ENCODE data around the gene CDK15.
"Not testable (repeated sequence)": the region's sequence is repeated elsewhere in the genome, so short reads cannot be mapped to it uniquely, and the experiment has no call there.

The CDK15 gene

GRCh38 chr2:201810604-201811003 is 4.3 kb downstream of the CDK15 start:
- not testable (repeated sequence) for H3K4me1 ChIP-seq (ENCODE audit: control insufficient read depth, insufficient read depth, low read length); H3K9me3 ChIP-seq (ENCODE audit: control insufficient read depth, insufficient read depth, low read length); H3K9ac ChIP-seq (ENCODE audit: low read depth, low read length); H3K27me3 ChIP-seq (ENCODE audit: control insufficient read depth, insufficient read depth, low read length); H3K36me3 ChIP-seq (ENCODE audit: control insufficient read depth, insufficient read depth, low read length); H3K4me3 ChIP-seq (ENCODE audit: low read depth, low read length)

GRCh38 chr2:201813996-201814760 is 7.8 kb downstream of the CDK15 start:
- Histone ChIP-seq H3K9ac (ENCODE audit: low read depth, low read length) (no peak overlapping the region), H3K4me1 (ENCODE audit: control insufficient read depth, insufficient read depth, low read length) (no peaks in the 10 kb centered on the region), H3K27me3 (ENCODE audit: control insufficient read depth, insufficient read depth, low read length) (no peaks in the 10 kb centered on the region), H3K9me3 (ENCODE audit: control insufficient read depth, insufficient read depth, low read length) (no peaks in the 10 kb centered on the region), H3K36me3 (ENCODE audit: control insufficient read depth, insufficient read depth, low read length) (no peaks in the 10 kb centered on the region), H3K4me3 (ENCODE audit: low read depth, low read length) (no peak overlapping the region)

GRCh38 chr2:201816657-201817575 is 10.6 kb downstream of the CDK15 start:
- Histone ChIP-seq H3K36me3 (ENCODE audit: control insufficient read depth, insufficient read depth, low read length) (no peaks in the 10 kb centered on the region), H3K4me1 (ENCODE audit: control insufficient read depth, insufficient read depth, low read length) (no peaks in the 10 kb centered on the region), H3K4me3 (ENCODE audit: low read depth, low read length) (no peak overlapping the region), H3K9ac (ENCODE audit: low read depth, low read length) (no peak overlapping the region), H3K27me3 (ENCODE audit: control insufficient read depth, insufficient read depth, low read length) (no peaks in the 10 kb centered on the region), H3K9me3 (ENCODE audit: control insufficient read depth, insufficient read depth, low read length) (no peaks in the 10 kb centered on the region)

- H3K36me3 ChIP-seq (ENCODE audit: control insufficient read depth, insufficient read depth, low read length): no peaks in the 10 kb centered on the region
- no peaks in the 10 kb centered on the region for H3K9me3 ChIP-seq (ENCODE audit: control insufficient read depth, insufficient read depth, low read length)
- no peak overlapping the region for H3K4me3 ChIP-seq (ENCODE audit: low read depth, low read length)
- H3K4me1 ChIP-seq (ENCODE audit: control insufficient read depth, insufficient read depth, low read length): no peaks in the 10 kb centered on the region
- no peak overlapping the region for H3K9ac ChIP-seq (ENCODE audit: low read depth, low read length)
- H3K27me3 ChIP-seq (ENCODE audit: control insufficient read depth, insufficient read depth, low read length): no peaks in the 10 kb centered on the region
Measured at GRCh38 chr2:201820383-201821007, 14.2 kb downstream of the CDK15 start.

GRCh38 chr2:201821080-201821479 is 14.7 kb downstream of the CDK15 start:
- H3K36me3 ChIP-seq (ENCODE audit: control insufficient read depth, insufficient read depth, low read length): no peaks in the 10 kb centered on the region
- no peaks in the 10 kb centered on the region for H3K27me3 ChIP-seq (ENCODE audit: control insufficient read depth, insufficient read depth, low read length)
- H3K4me3 ChIP-seq (ENCODE audit: low read depth, low read length): no peak overlapping the region
- no peaks in the 10 kb centered on the region for H3K4me1 ChIP-seq (ENCODE audit: control insufficient read depth, insufficient read depth, low read length)
- no peak overlapping the region for H3K9ac ChIP-seq (ENCODE audit: low read depth, low read length)
- H3K9me3 ChIP-seq (ENCODE audit: control insufficient read depth, insufficient read depth, low read length): no peaks in the 10 kb centered on the region

- H3K9ac ChIP-seq (ENCODE audit: low read depth, low read length): no peak overlapping the region
- no peaks in the 10 kb centered on the region for H3K27me3 ChIP-seq (ENCODE audit: control insufficient read depth, insufficient read depth, low read length)
- H3K36me3 ChIP-seq (ENCODE audit: control insufficient read depth, insufficient read depth, low read length): no peaks in the 10 kb centered on the region
Measured at GRCh38 chr2:201824212-201824611, 17.9 kb downstream of the CDK15 start.

GRCh38 chr2:201827621-201828020 is 21.3 kb downstream of the CDK15 start:
- Histone ChIP-seq H3K27me3 (ENCODE audit: control insufficient read depth, insufficient read depth, low read length) (no peaks in the 10 kb centered on the region), H3K4me3 (ENCODE audit: low read depth, low read length) (no peak overlapping the region), H3K9me3 (ENCODE audit: control insufficient read depth, insufficient read depth, low read length) (no peaks in the 10 kb centered on the region), H3K9ac (ENCODE audit: low read depth, low read length) (no peak overlapping the region), H3K4me1 (ENCODE audit: control insufficient read depth, insufficient read depth, low read length) (no peaks in the 10 kb centered on the region), H3K36me3 (ENCODE audit: control insufficient read depth, insufficient read depth, low read length) (no peaks in the 10 kb centered on the region)

More at GRCh38 chr2:201824212-201824611, 17.9 kb downstream of the CDK15 start:
- Histone ChIP-seq H3K9me3 (ENCODE audit: control insufficient read depth, insufficient read depth, low read length) (no peaks in the 10 kb centered on the region), H3K4me3 (ENCODE audit: low read depth, low read length) (no peak overlapping the region), H3K4me1 (ENCODE audit: control insufficient read depth, insufficient read depth, low read length) (no peaks in the 10 kb centered on the region)

- no peaks in the 10 kb centered on the region for H3K27me3 ChIP-seq (ENCODE audit: control insufficient read depth, insufficient read depth, low read length)
- H3K4me1 ChIP-seq (ENCODE audit: control insufficient read depth, insufficient read depth, low read length): no peaks in the 10 kb centered on the region
- H3K36me3 ChIP-seq (ENCODE audit: control insufficient read depth, insufficient read depth, low read length): no peaks in the 10 kb centered on the region
- H3K4me3 ChIP-seq (ENCODE audit: low read depth, low read length): no peak overlapping the region
- H3K9ac ChIP-seq (ENCODE audit: low read depth, low read length): no peak overlapping the region
- no peaks in the 10 kb centered on the region for H3K9me3 ChIP-seq (ENCODE audit: control insufficient read depth, insufficient read depth, low read length)
Measured at GRCh38 chr2:201828220-201828619, 21.9 kb downstream of the CDK15 start.

- H3K9me3 ChIP-seq (ENCODE audit: control insufficient read depth, insufficient read depth, low read length): no peaks in the 10 kb centered on the region
- no peaks in the 10 kb centered on the region for H3K4me1 ChIP-seq (ENCODE audit: control insufficient read depth, insufficient read depth, low read length)
- H3K27me3 ChIP-seq (ENCODE audit: control insufficient read depth, insufficient read depth, low read length): no peaks in the 10 kb centered on the region
- no peak overlapping the region for H3K4me3 ChIP-seq (ENCODE audit: low read depth, low read length)
- no peak overlapping the region for H3K9ac ChIP-seq (ENCODE audit: low read depth, low read length)
- no peaks in the 10 kb centered on the region for H3K36me3 ChIP-seq (ENCODE audit: control insufficient read depth, insufficient read depth, low read length)
Measured at GRCh38 chr2:201830666-201831065, 24.3 kb downstream of the CDK15 start.

- no peak overlapping the region for H3K4me3 ChIP-seq (ENCODE audit: low read depth, low read length)
- no peak overlapping the region for H3K9ac ChIP-seq (ENCODE audit: low read depth, low read length)
- no peaks in the 10 kb centered on the region for H3K4me1 ChIP-seq (ENCODE audit: control insufficient read depth, insufficient read depth, low read length)
- H3K36me3 ChIP-seq (ENCODE audit: control insufficient read depth, insufficient read depth, low read length): no peaks in the 10 kb centered on the region
- H3K9me3 ChIP-seq (ENCODE audit: control insufficient read depth, insufficient read depth, low read length): no peaks in the 10 kb centered on the region
- H3K27me3 ChIP-seq (ENCODE audit: control insufficient read depth, insufficient read depth, low read length): no peaks in the 10 kb centered on the region
Measured at GRCh38 chr2:201831469-201831868, 25.1 kb downstream of the CDK15 start.

- Histone ChIP-seq H3K27me3 (ENCODE audit: control insufficient read depth, insufficient read depth, low read length) (no peaks in the 10 kb centered on the region), H3K4me1 (ENCODE audit: control insufficient read depth, insufficient read depth, low read length) (no peaks in the 10 kb centered on the region), H3K36me3 (ENCODE audit: control insufficient read depth, insufficient read depth, low read length) (no peaks in the 10 kb centered on the region), H3K9me3 (ENCODE audit: control insufficient read depth, insufficient read depth, low read length) (no peaks in the 10 kb centered on the region), H3K9ac (ENCODE audit: low read depth, low read length) (no peak overlapping the region), H3K4me3 (ENCODE audit: low read depth, low read length) (no peak overlapping the region)
Measured at GRCh38 chr2:201833781-201834180, 27.4 kb downstream of the CDK15 start.

Measured in iPS-15b (cell line).